ENCODE measurements around the gene R3HDM2.

Gene R3HDM2

DNA sequence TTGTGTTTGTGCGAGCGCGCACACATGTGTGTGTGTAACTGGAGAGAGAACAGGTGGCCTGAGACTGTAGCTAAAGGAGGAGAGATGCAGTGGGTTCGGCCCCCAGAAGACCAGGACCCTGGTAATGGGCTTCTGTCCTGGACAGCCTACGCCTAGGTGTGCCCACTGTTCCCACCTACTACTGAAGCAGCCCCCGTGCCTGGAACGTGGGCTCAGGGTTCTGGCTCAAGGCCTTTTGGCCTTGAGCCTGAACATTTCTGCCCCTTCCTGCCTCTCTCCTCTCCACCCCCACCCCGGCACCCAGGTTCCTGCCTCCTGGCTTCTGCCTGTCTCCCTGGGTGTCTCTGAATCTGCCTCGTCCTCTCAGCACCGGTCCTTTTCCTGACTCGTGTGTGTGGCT, 215.8 kb downstream of the R3HDM2 start:
- DNase-seq (no peak), ATAC-seq (ENCODE audit: insufficient read depth, low read depth) (no peak)
- Histone ChIP-seq H4K20me1 (ENCODE audit: insufficient read depth, low read length) (no peaks in the 10 kb centered on the region; the same call in 1 of the 2 replicates), H3K27ac (ENCODE audit: low read length) (no peak overlapping the region), H3K36me3 (ENCODE audit: insufficient read depth, low read length) (no peaks in the 10 kb centered on the region), H2AFZ (ENCODE audit: low read depth, low read length) (no peak overlapping the region), H3K9me3 (ENCODE audit: insufficient read depth, low read length, severe bottlenecking) (no peaks in the 10 kb centered on the region), H3K4me1 (ENCODE audit: insufficient read depth, low read length) (peaks cover 13% of the 10 kb centered on the region), H3K27me3 (ENCODE audit: insufficient read depth, low read length, poor library complexity) (peaks cover 29% of the 10 kb centered on the region), H3K4me3 (ENCODE audit: low read depth in 1 of 2, low read length in 2 of 2) (no peak overlapping the region), H3K79me2 (ENCODE audit: insufficient read depth, low read length) (no peaks in the 10 kb centered on the region), H3K9ac (ENCODE audit: low read depth, low read length) (no peak overlapping the region), H3K4me2 (ENCODE audit: insufficient read depth, low read length) (no peak overlapping the region)
- TF ChIP-seq, protein P1, sequence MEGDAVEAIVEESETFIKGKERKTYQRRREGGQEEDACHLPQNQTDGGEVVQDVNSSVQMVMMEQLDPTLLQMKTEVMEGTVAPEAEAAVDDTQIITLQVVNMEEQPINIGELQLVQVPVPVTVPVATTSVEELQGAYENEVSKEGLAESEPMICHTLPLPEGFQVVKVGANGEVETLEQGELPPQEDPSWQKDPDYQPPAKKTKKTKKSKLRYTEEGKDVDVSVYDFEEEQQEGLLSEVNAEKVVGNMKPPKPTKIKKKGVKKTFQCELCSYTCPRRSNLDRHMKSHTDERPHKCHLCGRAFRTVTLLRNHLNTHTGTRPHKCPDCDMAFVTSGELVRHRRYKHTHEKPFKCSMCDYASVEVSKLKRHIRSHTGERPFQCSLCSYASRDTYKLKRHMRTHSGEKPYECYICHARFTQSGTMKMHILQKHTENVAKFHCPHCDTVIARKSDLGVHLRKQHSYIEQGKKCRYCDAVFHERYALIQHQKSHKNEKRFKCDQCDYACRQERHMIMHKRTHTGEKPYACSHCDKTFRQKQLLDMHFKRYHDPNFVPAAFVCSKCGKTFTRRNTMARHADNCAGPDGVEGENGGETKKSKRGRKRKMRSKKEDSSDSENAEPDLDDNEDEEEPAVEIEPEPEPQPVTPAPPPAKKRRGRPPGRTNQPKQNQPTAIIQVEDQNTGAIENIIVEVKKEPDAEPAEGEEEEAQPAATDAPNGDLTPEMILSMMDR (IDR thresholded peaks at IDR 0.05; ENCODE audit: borderline replicate concordance, extremely low read depth, low read length, poor library complexity, severe bottlenecking) = no peak
- no peak for TF ChIP-seq EZH2 (IDR thresholded peaks at IDR 0.05; ENCODE audit: borderline replicate concordance, low read depth, low read length, severe bottlenecking)

DNA sequence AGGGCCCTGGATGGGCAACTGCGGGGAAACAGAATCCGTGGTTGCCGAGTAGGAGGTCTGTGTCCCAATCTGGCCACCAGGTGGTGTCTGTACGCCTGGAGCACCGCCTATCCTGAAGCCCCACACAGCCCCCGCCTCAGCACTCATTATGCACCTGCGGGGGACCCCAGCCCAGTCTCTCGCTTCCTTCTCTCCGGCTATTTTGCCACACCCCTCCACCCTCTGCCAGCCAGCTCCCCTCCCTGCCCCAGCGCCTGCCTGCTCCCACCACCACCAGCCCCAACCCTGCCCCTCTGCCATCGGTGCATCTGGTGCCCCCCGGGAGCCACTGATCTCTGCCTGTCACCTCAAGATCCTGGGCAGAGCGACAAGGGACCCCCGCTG, 216.5 kb downstream of the R3HDM2 start:
- no peaks in the 10 kb centered on the region for H3K9me3 ChIP-seq (ENCODE audit: insufficient read depth, low read length, severe bottlenecking)
- peak; percentile 78 for DNase-seq
- peak overlapping the region; percentile 52 for H3K4me2 ChIP-seq (ENCODE audit: insufficient read depth, low read length)
- H3K9ac ChIP-seq (ENCODE audit: low read depth, low read length) = 0 out of 2 replicates have a peak overlapping the region, but pooled peaks have one; percentile 23
- H3K36me3 ChIP-seq (ENCODE audit: insufficient read depth, low read length) = no peaks in the 10 kb centered on the region
- H3K4me1 ChIP-seq (ENCODE audit: insufficient read depth, low read length) = peaks cover 13% of the 10 kb centered on the region
- ATAC-seq (ENCODE audit: insufficient read depth, low read depth) = peak; percentile 85
- H2AFZ ChIP-seq (ENCODE audit: low read depth, low read length) = peak overlapping the region; percentile 72
- H3K27ac ChIP-seq (ENCODE audit: low read length) = no peak overlapping the region
- no peaks in the 10 kb centered on the region for H3K79me2 ChIP-seq (ENCODE audit: insufficient read depth, low read length)
- no peak for TF ChIP-seq EZH2 (IDR thresholded peaks at IDR 0.05; ENCODE audit: borderline replicate concordance, low read depth, low read length, severe bottlenecking)
- TF ChIP-seq, protein P1 (IDR thresholded peaks at IDR 0.05; ENCODE audit: borderline replicate concordance, extremely low read depth, low read length, poor library complexity, severe bottlenecking) = peak; percentile 91
- H3K4me3 ChIP-seq (ENCODE audit: low read depth in 1 of 2, low read length in 2 of 2) = no peak overlapping the region
- peaks cover 23% of the 10 kb centered on the region for H3K27me3 ChIP-seq (ENCODE audit: insufficient read depth, low read length, poor library complexity)
- H4K20me1 ChIP-seq (ENCODE audit: insufficient read depth, low read length) = no peaks in the 10 kb centered on the region; the same call in 1 of the 2 replicates

DNA sequence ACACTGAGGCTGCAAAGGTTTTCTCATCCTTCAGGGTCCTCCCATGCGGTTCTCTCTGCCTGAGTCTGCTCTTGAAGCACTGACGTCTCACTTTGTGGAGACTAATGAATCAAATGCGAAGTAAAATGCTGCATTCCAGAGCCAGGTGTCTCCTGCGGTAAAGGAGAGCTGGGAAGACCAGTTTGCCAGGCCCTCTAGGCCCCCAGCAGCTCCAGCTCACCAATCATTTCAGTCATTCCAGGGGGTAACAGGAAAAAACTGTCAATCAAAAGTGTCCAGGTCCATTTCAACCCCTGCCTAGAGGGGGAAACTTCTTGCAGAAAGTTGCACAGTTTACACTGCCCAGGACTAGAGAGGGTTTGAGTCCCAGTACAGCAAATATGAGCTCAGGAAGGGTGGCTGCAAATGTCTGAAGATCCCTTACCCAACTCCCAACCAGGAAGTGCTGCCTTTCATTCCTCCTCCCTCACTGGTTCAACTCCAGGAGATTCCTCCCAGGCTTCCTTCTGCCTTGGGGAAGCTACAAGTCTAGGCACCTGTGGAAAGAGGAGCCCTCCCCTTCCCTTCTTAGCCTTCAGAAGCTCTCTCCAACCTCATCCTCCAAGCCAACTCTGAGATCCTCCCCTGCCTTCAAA, 217.0 kb downstream of the R3HDM2 start:
- H3K36me3 ChIP-seq (ENCODE audit: insufficient read depth, low read length) = no peaks in the 10 kb centered on the region
- H3K9ac ChIP-seq (ENCODE audit: low read depth, low read length) = peak overlapping the region; percentile 23; the same call in 1 of the 2 replicates
- peaks cover 13% of the 10 kb centered on the region for H3K4me1 ChIP-seq (ENCODE audit: insufficient read depth, low read length)
- H3K9me3 ChIP-seq (ENCODE audit: insufficient read depth, low read length, severe bottlenecking) = no peaks in the 10 kb centered on the region
- DNase-seq = no peak
- TF ChIP-seq, protein P1 (IDR thresholded peaks at IDR 0.05; ENCODE audit: borderline replicate concordance, extremely low read depth, low read length, poor library complexity, severe bottlenecking) = no peak
- no peak for TF ChIP-seq EZH2 (IDR thresholded peaks at IDR 0.05; ENCODE audit: borderline replicate concordance, low read depth, low read length, severe bottlenecking)
- no peaks in the 10 kb centered on the region for H3K79me2 ChIP-seq (ENCODE audit: insufficient read depth, low read length)
- H2AFZ ChIP-seq (ENCODE audit: low read depth, low read length) = peak overlapping the region; percentile 72
- ATAC-seq (ENCODE audit: insufficient read depth, low read depth) = peak; percentile 6; the same call in 2 of the 3 replicates
- peaks cover 18% of the 10 kb centered on the region for H3K27me3 ChIP-seq (ENCODE audit: insufficient read depth, low read length, poor library complexity)
- H3K27ac ChIP-seq (ENCODE audit: low read length) = no peak overlapping the region
- peak overlapping the region; percentile 59 for H3K4me2 ChIP-seq (ENCODE audit: insufficient read depth, low read length)
- H4K20me1 ChIP-seq (ENCODE audit: insufficient read depth, low read length) = no peaks in the 10 kb centered on the region; the same call in 1 of the 2 replicates
- H3K4me3 ChIP-seq (ENCODE audit: low read depth in 1 of 2, low read length in 2 of 2) = no peak overlapping the region; a peak in 1 of 4 replicates
